Kidney epithelial cell (primary cell): Measurements from ENCODE around the gene TBC1D22A. TPM values are rescaled to one million over a fixed set of nuclear protein-coding genes. Genes with fewer than 3 reads are reported as not detected.
"Not testable (repeated sequence)": the region's sequence is repeated elsewhere in the genome, so short reads cannot be mapped to it uniquely, and the experiment has no call there.

Experiments used
- DNase-seq: peaks from one replicate; pipeline ENCODE4 v3.0.0-alpha.2; 2010; ENCODE audit warnings: low read depth
- H3K27me3 ChIP-seq: 2 replicates; pipeline ENCODE4 v1.6.0; 2011; ENCODE audit warnings: low read length; ENCODE audit not compliant: control insufficient read depth, insufficient read depth
- H3K36me3 ChIP-seq: 2 replicates; pipeline ENCODE4 v1.5.1; 2011; ENCODE audit warnings: low read length; ENCODE audit not compliant: control insufficient read depth, insufficient read depth
- H3K4me3 ChIP-seq: 2 replicates; pipeline ENCODE4 v1.5.1; 2011; ENCODE audit warnings: low read depth, mild to moderate bottlenecking, control low read depth, low read length
- total RNA-seq: library from RNA; depleted of rRNA; stranded (reverse); fragments of >200 nt; gene quantifications from 2 replicates; pipeline ENCODE4 v1.2.3, GENCODE V29; 2015
- TF ChIP-seq, protein P1 (sequence below): IDR thresholded peaks from 2 replicates; pipeline ENCODE4 v1.5.1; 2011; ENCODE audit warnings: mild to moderate bottlenecking, moderate library complexity, low read length, control low read depth, inconsistent platforms; ENCODE audit not compliant: insufficient read depth, poor library complexity, severe bottlenecking

The TBC1D22A gene
- total RNA-seq, 1 donor from 2014 or later = 25.7 TPM

DNA sequence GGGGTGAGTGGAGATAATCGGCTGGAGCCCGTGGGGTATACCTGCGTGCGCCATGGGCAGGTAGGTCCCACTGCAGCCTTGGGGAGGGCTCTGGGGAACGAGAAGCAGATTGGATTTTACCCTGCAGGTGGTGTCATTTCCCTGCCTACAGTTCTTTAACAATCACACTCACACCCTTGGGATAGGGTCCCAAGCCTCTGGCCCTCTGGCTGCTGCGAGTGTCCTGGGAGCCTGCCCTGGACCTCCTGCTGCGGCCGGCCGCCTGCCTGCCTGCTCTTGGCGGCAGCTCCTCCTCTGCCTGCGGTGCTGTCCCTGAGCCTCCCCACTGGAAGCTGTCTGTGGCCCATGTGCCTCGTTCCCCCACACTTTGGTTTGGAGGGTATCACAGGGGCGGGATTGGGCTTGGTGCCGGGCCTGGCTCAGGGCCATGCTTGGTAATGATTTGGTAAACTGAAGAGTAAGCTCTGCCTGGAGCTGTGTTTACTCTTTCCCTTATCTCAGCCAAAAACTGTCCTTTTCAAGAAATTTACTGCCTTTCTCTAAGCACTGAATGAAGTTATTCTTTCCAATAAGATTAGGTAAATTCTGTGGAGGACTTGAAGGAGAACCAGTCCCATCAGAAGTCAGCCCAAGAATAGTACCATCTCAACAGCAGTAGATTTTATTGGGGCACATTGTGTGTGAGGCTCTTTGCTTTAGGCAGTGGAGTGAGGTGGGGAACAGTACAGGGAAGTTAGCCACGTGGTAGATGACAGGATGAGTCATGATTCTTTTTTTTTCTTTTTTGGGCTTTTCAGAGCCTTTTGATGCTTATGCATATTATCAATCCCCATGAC, 53.7 kb downstream of the TBC1D22A start:
- Histone ChIP-seq H3K27me3 (no peaks in the 10 kb centered on the region), H3K36me3 (no peaks in the 10 kb centered on the region), H3K4me3 (no peak overlapping the region)
- TF ChIP-seq, protein P1, sequence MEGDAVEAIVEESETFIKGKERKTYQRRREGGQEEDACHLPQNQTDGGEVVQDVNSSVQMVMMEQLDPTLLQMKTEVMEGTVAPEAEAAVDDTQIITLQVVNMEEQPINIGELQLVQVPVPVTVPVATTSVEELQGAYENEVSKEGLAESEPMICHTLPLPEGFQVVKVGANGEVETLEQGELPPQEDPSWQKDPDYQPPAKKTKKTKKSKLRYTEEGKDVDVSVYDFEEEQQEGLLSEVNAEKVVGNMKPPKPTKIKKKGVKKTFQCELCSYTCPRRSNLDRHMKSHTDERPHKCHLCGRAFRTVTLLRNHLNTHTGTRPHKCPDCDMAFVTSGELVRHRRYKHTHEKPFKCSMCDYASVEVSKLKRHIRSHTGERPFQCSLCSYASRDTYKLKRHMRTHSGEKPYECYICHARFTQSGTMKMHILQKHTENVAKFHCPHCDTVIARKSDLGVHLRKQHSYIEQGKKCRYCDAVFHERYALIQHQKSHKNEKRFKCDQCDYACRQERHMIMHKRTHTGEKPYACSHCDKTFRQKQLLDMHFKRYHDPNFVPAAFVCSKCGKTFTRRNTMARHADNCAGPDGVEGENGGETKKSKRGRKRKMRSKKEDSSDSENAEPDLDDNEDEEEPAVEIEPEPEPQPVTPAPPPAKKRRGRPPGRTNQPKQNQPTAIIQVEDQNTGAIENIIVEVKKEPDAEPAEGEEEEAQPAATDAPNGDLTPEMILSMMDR = no peak
- no peak for DNase-seq

DNA sequence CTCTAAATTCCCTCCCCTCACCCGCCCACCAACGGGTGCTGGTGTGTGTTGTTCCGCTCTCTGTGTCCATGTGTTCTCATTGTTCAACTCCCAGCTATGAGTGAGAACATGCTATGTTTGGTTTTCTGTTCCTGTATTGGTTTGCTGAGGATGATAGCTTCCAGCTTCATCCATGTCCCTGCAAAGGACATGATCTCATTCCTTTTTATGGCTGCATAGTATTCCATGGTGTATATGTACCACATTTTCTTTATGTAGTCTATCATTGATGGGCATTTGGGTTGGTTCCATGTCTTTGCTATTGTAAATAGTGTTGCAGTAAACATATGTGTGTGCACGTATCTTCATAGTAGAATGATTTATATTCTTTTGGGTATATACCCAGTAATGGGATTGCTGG, 54.9 kb downstream of the TBC1D22A start:
- not testable (repeated sequence) for DNase-seq, H3K36me3 ChIP-seq, H3K4me3 ChIP-seq, H3K27me3 ChIP-seq

DNA sequence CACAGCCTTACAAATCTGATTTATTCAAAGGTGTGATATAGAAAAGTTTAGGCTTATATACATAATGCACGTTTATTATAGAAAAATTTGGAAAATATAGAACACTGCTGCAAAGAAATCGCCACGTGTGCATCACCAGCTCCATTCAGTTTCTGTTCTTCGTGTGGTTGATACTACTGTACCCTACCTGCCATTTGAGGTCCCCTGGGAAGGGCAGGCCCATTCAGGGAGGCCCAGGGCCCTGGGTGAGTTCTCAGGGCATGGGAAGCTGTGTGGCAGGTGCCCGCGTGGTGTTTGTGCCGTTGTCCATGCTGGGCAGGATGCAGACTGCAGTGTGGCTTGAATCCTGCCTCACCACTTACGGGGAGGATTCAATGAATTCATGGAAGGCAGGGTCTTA, 60.8 kb downstream of the TBC1D22A start:
- no peak for DNase-seq
- TF ChIP-seq, protein P1 = no peak
- H3K4me3 ChIP-seq = no peak overlapping the region
- no peaks in the 10 kb centered on the region for H3K36me3 ChIP-seq
- H3K27me3 ChIP-seq = no peaks in the 10 kb centered on the region

DNA sequence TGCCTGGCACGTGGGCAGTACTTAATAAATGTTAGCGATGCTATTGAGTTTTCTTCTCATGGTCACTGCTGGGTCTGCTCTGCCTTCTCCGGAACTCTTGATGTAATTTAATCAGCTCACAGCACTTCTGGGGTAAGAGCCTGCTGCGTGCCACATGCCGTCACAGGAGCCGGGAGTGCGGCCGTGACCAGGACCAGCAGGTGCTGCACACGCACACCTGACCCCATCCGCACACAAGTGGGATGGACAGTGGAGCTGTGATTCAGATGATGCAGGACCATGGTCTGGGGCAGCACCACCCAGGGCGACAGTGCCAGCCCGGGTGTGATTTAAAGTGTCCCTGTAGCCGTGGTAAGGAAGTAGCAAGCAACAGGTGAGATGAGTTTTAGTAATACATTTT, 61.2 kb downstream of the TBC1D22A start:
- no peaks in the 10 kb centered on the region for H3K36me3 ChIP-seq
- no peak overlapping the region for H3K4me3 ChIP-seq
- TF ChIP-seq, protein P1 = no peak
- no peaks in the 10 kb centered on the region for H3K27me3 ChIP-seq
- no peak for DNase-seq

GRCh38 chr22:46824344-46824909, 62.0 kb downstream of the TBC1D22A start:
- no peak for DNase-seq
- TF ChIP-seq, protein P1 = no peak
- no peaks in the 10 kb centered on the region for H3K27me3 ChIP-seq
- H3K36me3 ChIP-seq = no peaks in the 10 kb centered on the region
- no peak overlapping the region for H3K4me3 ChIP-seq

- no peak for DNase-seq
- TF ChIP-seq, protein P1 = no peak
- no peaks in the 10 kb centered on the region for H3K36me3 ChIP-seq
- H3K27me3 ChIP-seq = no peaks in the 10 kb centered on the region
- no peak overlapping the region for H3K4me3 ChIP-seq
Observed at GRCh38 chr22:46824980-46825544, 62.6 kb downstream of the TBC1D22A start.
